ENCODE measurements around the gene PRIM2. TPM values are rescaled to one million over a fixed set of nuclear protein-coding genes. Genes with fewer than 3 reads are reported as not detected.
"Not testable (repeated sequence)": the region's sequence is repeated elsewhere in the genome, so short reads cannot be mapped to it uniquely, and the experiment has no call there.

PRIM2 gene
- total and polyA plus RNA-seq, 9 of the 15 experiments (the other 6 are each of a cell fraction or from before 2014, with no cell fraction given), result 19.8 to 57.5 (median 33.4) TPM

- FAIRE-seq; H3K27me3 ChIP-seq (ENCODE audit: control insufficient read depth in 2 of 2, insufficient read depth in 2 of 2, low read length in 2 of 2); H3K4me2 ChIP-seq (ENCODE audit: insufficient read depth, low read length); H3K9ac ChIP-seq (ENCODE audit: insufficient read depth in 1 of 2, low read depth in 2 of 2, low read length in 2 of 2); H2AFZ ChIP-seq (ENCODE audit: low read depth, low read length); ATAC-seq; H4K20me1 ChIP-seq (replicated peaks; ENCODE audit: control insufficient read depth, insufficient read depth, low read length); H3K79me2 ChIP-seq (ENCODE audit: control insufficient read depth, insufficient read depth, low read length); in situ Hi-C loops (cut with MboI); H3K9me3 ChIP-seq (replicated peaks; ENCODE audit: control insufficient read depth, insufficient read depth, low read depth, low read length); POLR2A ChIA-PET; DNase-seq (ENCODE audit: extremely low read depth in 1 of 4, low spot score in 3 of 4); H3K4me1 ChIP-seq (replicated peaks in 1 of 2; ENCODE audit: control insufficient read depth in 2 of 2, insufficient read depth in 2 of 2, low read length in 2 of 2); intact Hi-C loops (cut with micrococcal nuclease); H3K9me1 ChIP-seq (ENCODE audit: control insufficient read depth, insufficient read depth, low read length); CTCF ChIA-PET (ENCODE audit: low intra/inter-chr PET ratio); BruUV-seq (replicated peaks); H3K27ac ChIP-seq (ENCODE audit: extremely low read depth, low read depth, low read length); H3K4me3 ChIP-seq; H3K36me3 ChIP-seq (ENCODE audit: control insufficient read depth, insufficient read depth, low read length): not testable (repeated sequence)
- WGBS (ENCODE audit: insufficient coverage, low coverage, missing lambda C conversion rate), result 57% methylated on average over 3 of the region's 3 CpGs
Measured at GRCh38 chr6:57516776-57517175, 199.3 kb downstream of the PRIM2 start.

- H3K27me3 ChIP-seq (ENCODE audit: control insufficient read depth in 2 of 2, insufficient read depth in 2 of 2, low read length in 2 of 2); ATAC-seq; H3K79me2 ChIP-seq (ENCODE audit: control insufficient read depth, insufficient read depth, low read length); BruUV-seq (replicated peaks); H3K4me2 ChIP-seq (ENCODE audit: insufficient read depth, low read length); H3K9me1 ChIP-seq (ENCODE audit: control insufficient read depth, insufficient read depth, low read length); H3K9me3 ChIP-seq (replicated peaks; ENCODE audit: control insufficient read depth, insufficient read depth, low read depth, low read length); H3K4me1 ChIP-seq (replicated peaks in 1 of 2; ENCODE audit: control insufficient read depth in 2 of 2, insufficient read depth in 2 of 2, low read length in 2 of 2); H3K27ac ChIP-seq (ENCODE audit: extremely low read depth, low read depth, low read length); H3K4me3 ChIP-seq; POLR2A ChIA-PET; H3K9ac ChIP-seq (ENCODE audit: insufficient read depth in 1 of 2, low read depth in 2 of 2, low read length in 2 of 2); FAIRE-seq; intact Hi-C loops (cut with micrococcal nuclease); CTCF ChIA-PET (ENCODE audit: low intra/inter-chr PET ratio); DNase-seq (ENCODE audit: extremely low read depth in 1 of 4, low spot score in 3 of 4); H2AFZ ChIP-seq (ENCODE audit: low read depth, low read length); H3K36me3 ChIP-seq (ENCODE audit: control insufficient read depth, insufficient read depth, low read length); in situ Hi-C loops (cut with MboI); H4K20me1 ChIP-seq (replicated peaks; ENCODE audit: control insufficient read depth, insufficient read depth, low read length): not testable (repeated sequence)
- WGBS (ENCODE audit: insufficient coverage, low coverage, missing lambda C conversion rate), result 89% methylated on average over 11 of the region's 12 CpGs
Measured at GRCh38 chr6:57519198-57519597, 201.8 kb downstream of the PRIM2 start.

DNA sequence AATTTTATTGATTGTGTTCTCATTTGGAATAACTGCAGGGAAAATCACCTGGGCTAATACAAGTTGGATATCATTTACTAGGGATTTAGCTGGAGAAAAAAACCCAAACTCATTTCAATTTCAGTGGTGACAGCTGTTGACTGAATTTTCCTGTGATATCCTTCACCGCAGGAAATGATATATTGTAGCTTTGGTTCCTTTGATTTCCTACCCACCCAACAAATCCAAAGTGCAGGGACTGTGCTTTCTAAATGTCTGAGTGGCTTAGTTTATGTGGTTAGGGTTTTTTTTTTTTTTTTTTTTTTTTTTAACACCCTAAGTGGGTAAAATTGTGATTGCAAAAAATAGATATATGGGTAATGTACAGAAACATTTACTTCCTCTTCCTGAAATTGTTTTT is 203.7 kb downstream of the PRIM2 start:
- H3K4me2 ChIP-seq (ENCODE audit: insufficient read depth, low read length); H3K4me3 ChIP-seq; in situ Hi-C loops (cut with MboI); H2AFZ ChIP-seq (ENCODE audit: low read depth, low read length); H3K9me1 ChIP-seq (ENCODE audit: control insufficient read depth, insufficient read depth, low read length); H3K79me2 ChIP-seq (ENCODE audit: control insufficient read depth, insufficient read depth, low read length); H3K4me1 ChIP-seq (replicated peaks in 1 of 2; ENCODE audit: control insufficient read depth in 2 of 2, insufficient read depth in 2 of 2, low read length in 2 of 2); H3K36me3 ChIP-seq (ENCODE audit: control insufficient read depth, insufficient read depth, low read length); DNase-seq (ENCODE audit: extremely low read depth in 1 of 4, low spot score in 3 of 4); CTCF ChIA-PET (ENCODE audit: low intra/inter-chr PET ratio); H3K9me3 ChIP-seq (replicated peaks; ENCODE audit: control insufficient read depth, insufficient read depth, low read depth, low read length); H3K9ac ChIP-seq (ENCODE audit: insufficient read depth in 1 of 2, low read depth in 2 of 2, low read length in 2 of 2); H4K20me1 ChIP-seq (replicated peaks; ENCODE audit: control insufficient read depth, insufficient read depth, low read length); FAIRE-seq; BruUV-seq (replicated peaks); POLR2A ChIA-PET; intact Hi-C loops (cut with micrococcal nuclease); ATAC-seq; H3K27ac ChIP-seq (ENCODE audit: extremely low read depth, low read depth, low read length); H3K27me3 ChIP-seq (ENCODE audit: control insufficient read depth in 2 of 2, insufficient read depth in 2 of 2, low read length in 2 of 2): not testable (repeated sequence)
- 60% methylated on average over 1 of the region's 1 CpG for WGBS (ENCODE audit: insufficient coverage, low coverage, missing lambda C conversion rate)

- H3K79me2 ChIP-seq (ENCODE audit: control insufficient read depth, insufficient read depth, low read length); H3K4me1 ChIP-seq (replicated peaks in 1 of 2; ENCODE audit: control insufficient read depth in 2 of 2, insufficient read depth in 2 of 2, low read length in 2 of 2); H3K4me3 ChIP-seq; H3K27me3 ChIP-seq (ENCODE audit: control insufficient read depth in 2 of 2, insufficient read depth in 2 of 2, low read length in 2 of 2); CTCF ChIA-PET (ENCODE audit: low intra/inter-chr PET ratio); H3K9me1 ChIP-seq (ENCODE audit: control insufficient read depth, insufficient read depth, low read length); H3K9me3 ChIP-seq (replicated peaks; ENCODE audit: control insufficient read depth, insufficient read depth, low read depth, low read length); H3K4me2 ChIP-seq (ENCODE audit: insufficient read depth, low read length); H4K20me1 ChIP-seq (replicated peaks; ENCODE audit: control insufficient read depth, insufficient read depth, low read length); ATAC-seq; H3K9ac ChIP-seq (ENCODE audit: insufficient read depth in 1 of 2, low read depth in 2 of 2, low read length in 2 of 2); BruUV-seq (replicated peaks); in situ Hi-C loops (cut with MboI); intact Hi-C loops (cut with micrococcal nuclease); H3K27ac ChIP-seq (ENCODE audit: extremely low read depth, low read depth, low read length); H2AFZ ChIP-seq (ENCODE audit: low read depth, low read length); POLR2A ChIA-PET; H3K36me3 ChIP-seq (ENCODE audit: control insufficient read depth, insufficient read depth, low read length); DNase-seq (ENCODE audit: extremely low read depth in 1 of 4, low spot score in 3 of 4); FAIRE-seq: not testable (repeated sequence)
- WGBS (ENCODE audit: insufficient coverage, low coverage, missing lambda C conversion rate), result 47% methylated on average over 2 of the region's 2 CpGs
Measured at GRCh38 chr6:57523221-57523620, 205.8 kb downstream of the PRIM2 start.
